ENCODE results near the gene ANKRD17.

Gene ANKRD17

GRCh38 chr4:73037057-73037456 is 221.5 kb downstream of the ANKRD17 start:
- DNase-seq, result no peak

- no peak for DNase-seq
Observed at GRCh38 chr4:73036123-73036522, 222.5 kb downstream of the ANKRD17 start.

- DNase-seq, result no peak
Observed at GRCh38 chr4:73034896-73035295, 223.7 kb downstream of the ANKRD17 start.

GRCh38 chr4:73028621-73029020 is 230.0 kb downstream of the ANKRD17 start:
- DNase-seq, result no peak
